CD4-positive, alpha-beta T cell treated with Interleukin-4 for 4 hours (primary cell): ENCODE results near the gene PAF1.
"Not testable (repeated sequence)": the region's sequence is repeated elsewhere in the genome, so short reads cannot be mapped to it uniquely, and the experiment has no call there.

Source experiments
- DNase-seq: peaks from one replicate; pipeline ENCODE4 v3.0.0-alpha.2; 2020

Gene PAF1

DNA sequence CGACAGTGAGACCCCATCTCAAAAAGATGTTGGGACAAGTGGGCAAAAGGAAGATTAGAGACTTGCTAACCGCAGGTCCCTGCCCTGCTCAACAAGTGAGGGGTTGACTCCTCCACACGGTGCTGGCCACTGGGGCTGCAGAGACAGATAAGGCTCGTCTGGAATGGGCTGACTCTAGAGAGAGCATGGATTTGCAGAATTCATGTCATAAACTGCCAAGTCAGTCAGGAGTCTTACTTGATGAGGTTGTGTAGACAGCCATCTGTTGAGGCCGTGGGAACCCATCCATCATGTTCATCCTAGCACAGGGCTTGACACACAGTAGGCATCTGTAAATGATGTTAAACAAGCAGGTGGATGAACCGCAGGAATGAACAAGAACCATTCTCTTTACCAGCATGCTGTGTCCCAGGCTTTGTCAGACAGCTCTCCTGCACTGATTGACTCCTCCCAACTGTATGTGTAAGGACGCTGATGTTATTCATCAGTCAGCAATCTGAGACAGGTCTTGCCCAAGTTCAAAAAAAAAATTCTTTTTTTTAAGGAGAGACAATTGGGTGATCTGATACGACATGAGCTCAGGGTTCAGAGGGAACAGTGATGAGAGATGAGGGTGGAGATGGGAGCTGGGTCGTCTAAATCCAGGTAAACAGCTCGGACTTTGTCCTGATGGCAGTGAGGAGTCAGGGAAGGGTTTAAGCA, 8.8 kb downstream of the PAF1 start:
- no peak for DNase-seq

DNA sequence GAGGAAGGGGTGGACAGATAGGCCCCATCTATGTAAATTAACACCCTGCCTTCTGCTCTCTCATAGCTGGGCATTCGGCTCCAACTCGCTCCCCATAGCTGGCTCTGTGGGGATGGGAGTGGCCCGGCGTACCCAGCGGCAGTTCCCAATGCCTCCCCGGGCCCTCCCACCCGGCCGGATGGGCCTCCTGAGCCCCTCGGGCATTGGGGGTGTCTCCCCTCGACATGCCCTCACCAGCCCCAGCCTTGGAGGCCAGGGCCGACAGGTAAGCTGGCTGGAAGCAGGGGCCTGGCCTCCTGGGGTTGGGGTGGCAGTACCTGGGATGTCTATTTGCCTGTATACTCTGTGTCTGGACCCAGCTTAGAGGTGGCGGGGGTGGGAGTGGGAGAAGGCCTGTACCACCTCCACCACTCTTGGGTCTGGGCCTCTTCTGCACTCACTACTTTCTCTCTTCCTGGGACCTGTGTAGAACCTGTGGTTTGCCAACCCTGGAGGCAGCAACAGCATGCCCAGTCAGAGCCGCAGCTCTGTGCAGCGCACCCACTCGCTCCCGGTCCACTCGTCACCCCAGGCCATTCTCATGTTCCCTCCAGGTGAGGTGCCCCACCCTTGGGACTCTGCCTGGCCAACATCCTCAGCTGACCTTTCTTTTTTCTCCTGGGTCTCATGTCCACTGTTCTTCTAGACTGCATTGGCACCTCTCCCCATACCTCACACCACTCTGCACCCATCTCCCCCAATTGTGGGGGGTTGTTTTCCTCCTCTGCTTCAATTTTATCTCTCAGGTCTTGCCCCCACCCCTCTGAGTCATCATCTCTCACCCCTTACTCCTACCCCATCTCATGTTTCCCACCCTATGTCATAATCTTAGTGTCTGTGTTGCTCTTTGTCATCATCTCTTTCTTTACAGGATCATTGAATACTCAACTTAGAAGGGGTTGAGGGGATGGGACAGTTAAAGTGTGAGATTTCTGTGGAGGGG, 10.1 kb downstream of the PAF1 start:
- DNase-seq = no peak

DNA sequence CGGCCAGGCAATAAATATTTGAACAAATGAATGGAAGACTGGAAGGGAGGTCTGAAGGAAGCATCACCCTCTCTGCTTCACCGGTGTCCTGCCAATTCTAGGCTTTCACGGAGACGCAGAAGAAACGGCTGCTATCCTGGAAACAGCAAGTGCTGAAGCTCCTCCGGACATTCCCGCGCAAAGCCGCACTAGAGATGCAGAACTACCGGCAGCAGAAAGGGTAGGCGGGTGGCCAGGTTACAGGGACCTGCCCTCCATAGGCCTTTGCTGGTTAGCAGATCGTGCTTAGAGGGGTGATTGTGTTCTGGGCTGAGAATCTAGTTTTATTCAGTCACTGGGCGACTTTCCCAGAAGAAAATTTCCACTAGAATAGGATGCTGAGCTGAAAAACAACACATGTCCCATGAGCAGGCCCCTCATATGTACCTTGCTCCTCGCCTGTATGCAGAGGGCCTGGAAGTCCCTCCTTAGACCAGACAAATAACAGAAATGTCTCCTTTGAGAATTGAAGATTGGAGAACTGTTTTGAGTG, 11.0 kb downstream of the PAF1 start:
- no peak for DNase-seq

DNA sequence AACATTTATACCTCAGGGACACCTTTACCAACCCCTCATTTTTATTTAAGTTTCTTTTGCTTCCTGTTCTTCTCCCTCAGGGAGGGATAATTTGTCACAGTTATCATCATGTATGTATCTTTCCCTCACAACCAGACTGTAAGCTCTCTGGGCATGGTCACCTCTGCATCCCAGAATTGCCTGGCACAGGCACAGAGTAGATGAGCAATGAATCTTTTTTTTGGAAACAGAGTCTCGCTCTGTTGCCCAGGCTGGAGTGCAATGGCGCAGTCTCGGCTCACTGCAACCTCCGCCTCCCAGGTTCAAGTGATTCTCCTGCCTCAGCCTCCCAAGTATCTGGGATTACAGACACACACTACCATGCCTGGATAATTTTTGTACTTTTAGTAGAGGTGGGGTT, 11.5 kb downstream of the PAF1 start:
- not testable (repeated sequence) for DNase-seq

DNA sequence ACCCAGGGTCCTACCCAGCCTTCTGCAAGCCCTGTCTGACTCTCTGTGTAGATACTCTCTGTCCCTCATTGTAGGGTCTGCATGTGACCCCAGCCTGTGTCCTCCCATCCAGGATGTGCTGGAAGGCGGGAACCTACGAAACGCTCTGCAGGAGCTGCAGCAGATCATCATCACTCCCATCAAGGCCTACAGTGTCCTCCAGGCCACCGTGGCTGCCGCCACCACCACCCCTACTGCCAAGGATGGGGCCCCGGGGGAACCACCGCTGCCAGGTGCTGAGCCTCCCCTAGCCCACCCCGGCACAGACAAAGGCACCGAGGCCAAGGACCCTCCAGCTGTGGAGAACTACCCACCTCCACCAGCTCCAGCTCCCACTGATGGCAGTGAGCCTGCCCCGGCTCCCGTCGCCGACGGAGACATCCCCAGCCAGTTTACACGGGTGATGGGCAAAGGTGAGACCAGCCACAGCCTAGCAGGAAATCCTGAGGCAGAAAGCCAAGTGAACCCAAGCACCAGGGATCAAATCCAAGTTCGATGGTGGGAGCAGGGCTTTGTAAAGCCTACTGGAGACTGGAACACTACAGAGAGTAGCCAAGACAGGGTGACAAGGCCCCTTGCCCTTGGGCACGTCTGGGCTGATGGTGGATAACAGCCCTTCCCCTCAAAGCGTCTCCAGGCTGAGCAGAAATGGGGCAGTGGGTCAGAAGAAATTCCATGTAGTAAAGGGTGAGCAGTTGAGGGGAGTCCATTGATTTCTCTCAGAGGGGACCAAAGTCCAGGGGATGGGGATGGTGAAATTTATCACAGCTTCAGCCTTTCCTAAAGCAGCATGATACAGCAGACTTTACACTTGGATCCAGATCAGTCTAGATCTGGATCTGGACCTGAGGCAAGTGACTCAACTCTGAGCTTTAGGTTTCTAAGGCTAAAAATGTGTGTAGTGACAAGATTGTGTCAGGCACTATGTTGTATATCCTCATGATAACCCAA, 13.2 kb downstream of the PAF1 start:
- DNase-seq = no peak

DNA sequence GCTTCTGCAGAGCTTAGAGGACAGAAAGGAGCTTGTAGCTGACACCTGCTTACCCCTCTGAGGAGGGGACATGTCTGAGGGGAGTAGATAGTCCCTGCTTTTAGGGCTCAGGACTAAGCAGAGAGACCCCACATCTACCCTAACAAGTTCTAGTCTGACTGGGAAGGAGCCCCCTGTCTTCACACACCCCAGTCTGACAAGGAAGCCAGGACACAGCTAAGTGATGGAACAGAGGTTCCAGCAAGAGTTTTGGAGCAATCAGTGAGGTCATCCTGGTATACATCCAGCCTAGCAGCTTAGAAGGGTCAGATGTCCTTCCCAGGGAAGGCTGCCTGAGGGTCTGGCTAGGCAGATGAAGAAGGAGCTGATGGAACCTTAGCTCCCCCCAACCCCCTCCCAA, 15.0 kb downstream of the PAF1 start:
- DNase-seq = no peak

DNA sequence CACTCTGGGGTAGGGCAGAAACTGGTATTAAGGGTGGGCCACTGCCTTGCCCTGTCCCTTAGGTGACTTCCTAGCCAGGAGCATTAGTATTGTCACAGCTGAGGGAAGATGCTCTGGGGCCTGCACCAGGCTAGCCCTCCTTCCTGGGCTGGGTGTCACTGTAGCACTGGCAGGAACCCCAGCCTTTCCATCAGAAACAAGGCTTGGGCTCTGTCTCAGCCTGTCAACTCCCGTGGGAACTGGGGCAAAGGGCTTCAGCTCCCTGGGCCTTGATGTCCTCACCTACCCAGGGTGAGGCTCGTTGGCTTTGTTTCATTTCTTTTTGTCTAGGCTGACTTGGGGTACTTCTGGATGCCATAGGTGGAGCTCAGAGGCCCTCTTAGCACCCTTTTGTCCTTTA, 18.0 kb downstream of the PAF1 start:
- no peak for DNase-seq

DNA sequence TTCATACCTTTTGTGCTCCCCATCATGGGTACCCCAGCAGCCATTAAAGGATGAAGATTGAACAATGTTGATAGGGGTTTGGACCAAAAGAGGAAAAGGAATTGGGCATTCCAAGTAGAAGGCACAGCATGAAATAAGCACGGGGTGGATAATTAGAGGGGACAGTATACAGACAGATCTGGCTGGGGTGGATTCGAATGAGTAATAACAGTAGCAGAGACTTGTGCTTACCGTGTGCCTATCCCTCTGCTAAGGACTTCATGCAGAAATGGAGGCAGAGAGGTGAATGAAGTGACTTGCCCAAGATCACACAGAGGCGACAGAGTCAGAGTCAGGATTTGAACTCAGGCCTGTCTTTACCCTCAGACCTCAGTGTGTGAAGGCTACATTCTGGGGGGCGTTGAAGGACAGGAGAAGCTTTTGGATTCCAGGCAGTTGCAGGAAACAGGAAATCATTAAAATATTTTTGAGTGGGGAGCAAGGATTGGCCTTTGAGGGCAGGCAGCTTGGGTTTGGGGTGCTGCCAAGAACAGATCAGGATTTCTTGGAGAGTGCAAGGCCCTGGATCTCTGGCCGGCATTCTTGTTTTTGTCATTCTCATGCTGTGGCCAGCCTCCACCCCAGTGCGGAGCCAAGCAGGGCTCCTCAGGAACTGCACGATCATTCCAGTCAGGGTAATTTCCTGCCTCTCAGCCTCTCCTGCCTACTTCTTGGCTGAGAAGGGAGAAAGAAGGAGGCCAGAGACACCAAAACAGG, 18.7 kb downstream of the PAF1 start:
- no peak for DNase-seq

DNA sequence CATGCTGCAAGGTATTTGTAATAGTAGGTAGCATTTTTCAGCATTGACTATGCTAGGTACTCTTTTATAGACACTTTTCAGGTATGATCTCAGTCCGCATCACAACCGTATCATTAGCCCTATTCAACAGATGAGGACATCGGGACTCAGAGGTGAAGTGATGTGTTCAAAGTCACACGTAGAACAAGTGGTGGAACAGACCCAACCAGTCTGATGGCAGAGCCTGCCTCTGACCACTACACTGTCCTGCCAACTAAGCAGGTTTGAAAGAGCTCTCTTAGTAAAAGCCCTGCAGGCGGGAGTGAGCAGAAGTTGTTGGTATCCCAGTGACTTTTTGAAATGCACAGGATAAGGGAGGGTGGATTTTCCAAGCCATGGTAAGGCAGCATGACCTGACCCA, 20.2 kb downstream of the PAF1 start:
- DNase-seq = no peak

DNA sequence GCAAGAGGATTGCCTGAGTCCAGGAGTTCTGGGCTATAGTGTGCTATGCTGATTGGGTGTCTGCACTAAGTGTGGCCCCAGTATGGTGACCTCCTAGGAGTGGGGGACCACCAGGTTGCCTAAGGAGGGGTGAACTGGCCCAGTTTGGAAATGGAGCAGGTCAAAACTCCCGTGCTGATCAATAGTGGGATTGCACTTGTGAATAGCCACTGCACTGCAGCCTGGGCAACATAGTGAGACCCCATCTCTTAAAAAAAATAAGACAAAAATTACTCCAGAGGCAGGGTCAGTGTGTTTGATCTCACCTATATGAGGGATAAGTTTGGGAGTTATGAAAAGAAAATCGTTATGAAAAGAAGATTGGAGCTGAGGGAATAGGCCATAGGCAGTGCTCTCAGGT, 21.7 kb downstream of the PAF1 start:
- no peak for DNase-seq

DNA sequence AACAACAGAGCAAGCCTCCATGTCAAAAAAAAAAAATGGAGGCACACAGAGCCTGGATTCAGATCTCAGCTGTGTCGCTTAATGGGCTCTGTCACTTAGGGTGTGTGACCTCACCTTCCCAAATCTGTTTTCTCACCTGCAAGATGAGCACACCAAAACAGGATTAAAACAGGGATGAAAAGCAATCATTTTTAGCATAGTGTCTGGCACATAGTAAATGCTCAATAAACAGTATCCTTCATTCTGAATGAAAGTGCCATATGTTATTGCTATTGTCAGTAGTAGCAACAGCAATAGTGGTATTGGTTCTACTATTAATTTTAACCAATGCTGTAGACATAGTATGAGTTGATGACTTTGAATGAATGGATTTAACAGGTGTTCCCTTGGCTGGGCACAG, 25.4 kb downstream of the PAF1 start:
- DNase-seq = no peak

DNA sequence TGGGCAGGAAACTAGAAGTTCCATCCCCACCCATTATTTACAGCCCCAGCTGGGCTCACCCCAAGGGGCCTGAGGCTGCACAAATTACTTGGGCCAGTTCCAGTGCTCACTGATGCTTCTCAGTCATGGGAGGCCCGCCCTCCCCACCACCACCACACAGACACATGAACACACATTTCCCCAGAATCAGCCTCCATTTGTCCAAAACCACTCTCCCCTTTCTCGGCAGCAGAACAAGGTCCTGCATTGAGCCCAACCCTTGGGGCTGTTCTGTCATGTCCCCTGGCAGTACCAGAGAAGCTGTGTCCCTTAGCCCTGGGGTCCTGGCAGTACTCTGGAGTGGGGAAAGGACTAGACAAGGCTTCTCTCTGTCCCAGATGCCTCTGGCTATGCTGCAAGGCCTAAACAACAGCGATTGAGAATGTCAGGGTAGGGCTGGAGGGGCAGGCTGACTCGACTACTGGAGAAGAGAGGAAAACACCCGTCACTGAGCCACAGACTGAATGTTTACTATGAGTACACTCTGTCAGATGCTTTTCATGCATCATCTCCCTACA, 26.9 kb downstream of the PAF1 start:
- DNase-seq = no peak

DNA sequence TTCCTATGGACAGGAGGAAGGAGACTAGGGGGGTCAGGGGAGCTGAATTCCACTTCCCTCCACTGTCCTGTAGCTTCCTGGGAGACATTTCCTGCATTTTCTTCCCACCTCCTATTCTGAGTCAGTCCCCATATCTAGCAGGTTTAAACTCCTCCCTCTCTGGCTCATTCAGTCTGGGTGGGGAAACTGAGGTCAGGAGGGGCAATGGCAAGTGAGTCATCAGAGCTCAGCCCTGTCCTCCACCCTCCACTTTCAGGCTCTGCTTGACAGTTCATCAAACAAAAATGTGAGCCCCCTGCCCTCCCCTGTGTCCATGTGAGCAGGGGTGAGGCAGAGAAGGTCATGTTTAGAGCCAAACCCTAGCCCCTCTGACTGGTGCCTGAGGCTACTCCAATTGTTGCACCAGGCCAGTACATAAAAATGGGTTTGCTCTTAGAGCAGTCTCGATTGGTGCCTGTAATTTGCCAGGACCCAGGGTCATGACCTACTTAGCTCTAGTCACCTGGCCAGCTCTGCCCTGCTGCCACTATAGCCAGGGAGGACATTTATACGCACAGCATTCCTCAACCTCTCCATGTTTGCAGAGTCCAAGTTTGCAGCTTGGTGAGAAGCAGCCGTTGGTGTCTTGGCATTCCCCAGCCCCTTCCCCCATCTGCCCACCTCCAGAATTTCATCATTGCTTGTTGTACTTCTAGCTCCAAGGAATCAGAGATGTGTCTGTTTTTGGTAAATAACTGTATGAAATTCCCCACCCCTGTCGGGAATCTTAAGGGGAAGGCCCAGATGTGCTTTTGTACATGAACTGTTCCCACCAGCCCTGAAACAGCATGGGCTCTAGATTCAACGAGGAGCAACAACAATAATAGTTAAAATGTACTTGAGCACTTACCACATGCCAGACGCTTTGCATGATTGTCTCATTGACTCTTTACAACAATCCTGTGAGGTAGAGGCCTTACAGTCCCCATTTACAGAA, 27.9 kb downstream of the PAF1 start:
- no peak for DNase-seq

DNA sequence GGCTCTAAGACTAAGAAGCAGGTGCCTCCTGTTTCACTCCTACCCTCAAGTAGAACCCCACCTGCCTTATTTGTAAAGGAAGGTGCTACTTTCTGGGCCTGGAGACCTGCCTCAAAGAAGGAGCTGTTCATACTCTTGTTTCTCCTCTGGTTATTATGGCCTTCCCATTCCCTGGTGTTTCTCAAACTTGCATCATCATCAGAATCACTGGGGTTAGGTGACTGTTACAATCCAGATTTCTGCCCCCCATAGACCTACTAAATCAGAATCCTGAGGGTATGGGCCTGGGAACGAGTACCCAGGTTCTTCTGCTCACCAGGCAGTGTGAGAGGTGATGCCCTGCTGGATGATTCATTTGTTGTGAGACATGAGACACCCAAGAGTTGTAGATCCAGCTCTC, 30.3 kb downstream of the PAF1 start:
- no peak for DNase-seq

DNA sequence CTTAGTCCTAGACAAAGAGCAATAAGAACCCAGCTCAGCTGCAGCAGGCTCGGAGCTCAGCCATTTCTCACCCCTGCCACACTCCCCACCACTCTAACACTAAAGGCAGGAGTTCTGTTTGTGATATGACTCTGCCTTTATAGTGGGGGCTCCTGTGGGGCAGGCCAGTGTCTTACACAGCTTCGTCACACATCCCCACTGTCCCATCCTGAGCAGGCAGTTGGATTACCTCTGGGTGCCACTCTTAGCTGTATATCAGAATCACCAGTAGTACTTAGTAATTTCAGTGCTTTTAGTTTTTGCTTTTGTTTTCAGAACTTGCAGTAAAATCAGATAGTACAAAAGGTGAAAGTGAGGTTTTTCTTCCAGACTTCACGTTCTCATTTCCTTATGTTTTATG, 31.9 kb downstream of the PAF1 start:
- DNase-seq = no peak

DNA sequence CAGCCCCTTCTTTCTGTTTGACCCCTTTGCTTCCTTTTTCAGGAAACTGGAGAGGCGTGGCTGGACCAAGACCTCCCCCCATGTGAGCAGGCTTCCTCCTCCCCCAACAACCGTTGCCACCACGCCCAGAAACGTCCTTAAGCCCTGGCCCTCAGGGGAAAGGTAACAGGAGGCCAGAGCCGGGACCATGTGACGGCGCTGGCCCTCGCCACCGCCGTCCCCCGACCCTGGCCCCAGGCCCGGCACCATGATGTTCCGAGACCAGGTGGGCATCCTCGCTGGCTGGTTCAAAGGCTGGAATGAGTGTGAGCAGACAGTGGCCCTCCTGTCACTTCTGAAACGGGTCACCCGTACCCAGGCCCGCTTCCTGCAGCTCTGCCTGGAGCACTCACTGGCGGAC, 34.3 kb downstream of the PAF1 start:
- DNase-seq = no peak

DNA sequence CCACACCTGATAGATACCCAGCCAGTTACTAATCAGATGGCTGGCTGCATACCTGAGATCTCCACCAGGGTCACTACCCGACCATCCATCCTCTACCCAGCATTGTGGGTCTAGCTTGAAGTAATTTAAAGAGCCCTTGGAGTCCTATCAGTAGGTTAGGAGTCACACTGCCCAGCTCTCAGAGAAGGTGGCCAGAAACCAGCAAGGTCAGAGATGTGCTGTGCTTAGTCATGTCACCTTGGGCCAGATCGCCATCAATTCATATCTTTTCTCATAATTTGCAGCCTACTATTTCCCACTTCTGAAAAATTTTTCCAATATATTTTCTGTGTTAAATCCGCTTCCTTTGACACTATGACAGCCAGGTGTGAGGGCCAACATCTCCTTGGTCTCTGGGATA, 34.8 kb downstream of the PAF1 start:
- no peak for DNase-seq

DNA sequence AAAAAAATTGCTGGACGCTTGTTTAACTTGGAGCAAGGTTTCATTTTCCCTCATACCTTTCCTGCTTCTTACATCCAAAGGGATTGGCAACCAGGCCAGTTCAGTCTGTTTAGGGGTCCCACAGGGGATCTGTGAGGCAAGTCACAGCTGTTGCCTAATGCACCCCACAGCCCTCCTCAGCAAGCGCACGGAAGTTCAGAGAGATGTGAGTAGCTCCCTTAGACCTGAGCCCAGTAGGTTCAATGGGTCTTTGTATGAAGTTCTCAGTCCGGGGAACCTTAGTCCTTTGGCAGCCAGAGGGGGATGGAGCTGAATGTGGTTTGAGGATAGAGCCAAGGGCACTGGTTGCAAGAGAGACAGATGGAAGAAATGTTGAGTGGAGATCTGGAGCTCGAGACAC, 35.7 kb downstream of the PAF1 start:
- DNase-seq = no peak

DNA sequence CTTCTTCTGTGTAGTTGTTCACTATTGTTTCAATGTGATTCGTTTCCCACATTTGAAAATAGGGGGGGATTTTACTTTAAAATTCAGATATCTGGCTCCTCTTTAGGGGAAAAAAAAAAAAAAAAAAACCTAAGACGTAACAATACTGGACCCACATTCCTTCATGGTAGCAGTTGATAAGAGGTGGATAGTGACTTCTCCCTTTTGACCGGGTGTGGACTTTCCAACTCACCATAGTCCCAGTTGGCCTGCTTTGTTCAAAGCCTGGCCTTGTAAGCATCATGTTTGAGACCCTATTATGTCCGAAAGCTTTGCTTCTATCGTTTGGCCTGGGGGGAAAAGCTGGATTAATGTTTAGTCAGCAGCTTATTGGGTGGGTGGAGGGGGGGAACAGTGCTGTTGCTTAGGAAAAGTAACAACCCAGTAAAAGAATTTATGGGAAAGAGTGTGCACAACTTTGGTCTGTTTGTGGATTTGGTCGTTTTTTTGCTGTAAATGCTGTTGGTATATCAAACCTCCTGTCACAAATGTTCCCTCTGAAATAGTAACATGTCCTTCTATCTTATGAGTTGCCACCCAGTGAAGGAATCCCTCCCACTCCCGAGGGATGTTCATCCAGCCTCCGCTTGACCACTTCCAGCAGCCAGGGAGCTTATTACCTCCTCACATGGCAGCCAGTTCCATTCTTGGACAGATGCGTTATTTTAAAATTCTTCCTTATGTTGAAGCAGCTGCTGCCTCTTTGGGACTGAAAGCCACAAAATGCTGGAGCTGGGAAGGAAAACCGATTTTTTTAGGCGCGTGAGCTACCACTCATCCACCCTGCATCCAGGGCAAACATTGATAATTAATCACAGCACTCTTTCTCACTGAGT, 38.3 kb downstream of the PAF1 start:
- DNase-seq = no peak
